OCI-LY7 (cell line): ENCODE data around the gene PRSS16. TPM values are rescaled to one million over a fixed set of nuclear protein-coding genes. Genes with fewer than 3 reads are reported as not detected.

Experiments
- BruUV-seq: library from RNA; stranded (reverse); fragments of 400-500 nt; replicated peaks from 2 replicates; lab custom pipeline; 2021; lab: Mats Ljungman, UMichigan
- CTCF ChIA-PET: fragments of 300-600 bp; sonication (Branson Sonifier 250); formaldehyde crosslinking; loops from one replicate; lab custom pipeline; 2022; ENCODE audit warnings: antibody characterized with exemption; ENCODE audit not compliant: unreplicated experiment; lab: Charles Lee
- POLR2A ChIA-PET: fragments of 300-600 bp; sonication (Branson Sonifier 250); formaldehyde crosslinking; loops from one replicate; lab custom pipeline; 2022; ENCODE audit warnings: antibody characterized with exemption; lab: Charles Lee
- DNase-seq: peaks from one replicate; pipeline ENCODE4 v3.0.0-alpha.2; 2015; ENCODE audit warnings: low spot score
- H2AFZ ChIP-seq: fragments of 200-600 bp; sonication (generic), shearing (Covaris generic); 2 replicates; pipeline ENCODE4 v1.6.1; 2014; ENCODE audit warnings: mild to moderate bottlenecking, antibody characterized with exemption, low read length, moderate library complexity
- H3K27ac ChIP-seq: fragments of 200-600 bp; sonication (generic); 2 replicates; pipeline ENCODE4 v1.5.1; 2014; ENCODE audit warnings: mixed run types, low read depth, mild to moderate bottlenecking, moderate library complexity, low read length, inconsistent platforms; ENCODE audit not compliant: poor library complexity, severe bottlenecking
- H3K36me3 ChIP-seq: fragments of 200-600 bp; sonication (generic); 2 replicates; pipeline ENCODE4 v1.6.1; 2014; ENCODE audit warnings: mild to moderate bottlenecking, antibody characterized with exemption, low read length, moderate library complexity, mixed read lengths; ENCODE audit not compliant: insufficient read depth
- H3K4me1 ChIP-seq: fragments of 200-600 bp; sonication (generic); 2 replicates; pipeline ENCODE4 v1.5.1; 2014; ENCODE audit warnings: mild to moderate bottlenecking, low read length; ENCODE audit not compliant: insufficient read depth, poor library complexity, severe bottlenecking
- H3K4me2 ChIP-seq: fragments of 200-600 bp; sonication (generic); 2 replicates; pipeline ENCODE4 v1.6.1; 2014; ENCODE audit warnings: mild to moderate bottlenecking, low read length
- H3K4me3 ChIP-seq: fragments of 200-600 bp; sonication (generic); 2 replicates; pipeline ENCODE4 v1.5.1; 2014; ENCODE audit warnings: mild to moderate bottlenecking, low read depth, low read length; ENCODE audit not compliant: poor library complexity, severe bottlenecking
- H3K79me2 ChIP-seq: fragments of 200-600 bp; sonication (generic); 2 replicates; pipeline ENCODE4 v1.6.1; 2016; ENCODE audit warnings: low read depth, mild to moderate bottlenecking, low read length, moderate library complexity, mixed read lengths; ENCODE audit not compliant: insufficient read depth
- H3K9me2 ChIP-seq: fragments of 200-600 bp; sonication (generic); 2 replicates; pipeline ENCODE4 v1.6.1; 2016; ENCODE audit warnings: mild to moderate bottlenecking, low read length, mixed read lengths; ENCODE audit not compliant: insufficient read depth
- H3K9me3 ChIP-seq: fragments of 200-600 bp; sonication (generic); 2 replicates; pipeline ENCODE4 v1.6.1; 2014; ENCODE audit warnings: mild to moderate bottlenecking, mixed run types, low read length, mixed read lengths
- H4K20me1 ChIP-seq: fragments of 200-600 bp; sonication (generic); 2 replicates; pipeline ENCODE4 v1.6.1; 2014; ENCODE audit warnings: mild to moderate bottlenecking, antibody characterized with exemption, low read length, moderate library complexity, mixed read lengths; ENCODE audit not compliant: insufficient read depth
- EZH2phosphoT487 ChIP-seq: fragments of 200-600 bp; sonication (generic); IDR thresholded peaks from 2 replicates; pipeline ENCODE4 v1.6.1; 2018; ENCODE audit warnings: low read depth, borderline replicate concordance, mild to moderate bottlenecking, mixed run types, antibody characterized with exemption, low read length, moderate library complexity, mixed read lengths
- intact Hi-C: fragments of 100-400 bp; cut with micrococcal nuclease; formaldehyde crosslinking; loops from one replicate; pipeline ENCODE4 v1.10.0; 2022; ENCODE audit not compliant: unreplicated experiment
- total RNA-seq, 2 experiments: library from RNA; depleted of rRNA in 1 of 2; stranded (reverse); fragments of >200 nt in 1 of 2; shearing (Covaris generic) in 1 of 2; gene quantifications; 2 replicates each; pipeline ENCODE4 v1.2.3, GENCODE V29; 2014 to 2022
- TF ChIP-seq, protein P1 (sequence below): fragments of 200-600 bp; sonication (generic); conservative IDR thresholded peaks from 2 replicates; pipeline ENCODE4 v1.5.1; 2014; ENCODE audit warnings: mild to moderate bottlenecking, antibody characterized with exemption, low read length, moderate library complexity, mixed read lengths

PRSS16 gene
- total RNA-seq, 2 experiments from 2014 or later, result 4.6 to 12.0 TPM

DNA sequence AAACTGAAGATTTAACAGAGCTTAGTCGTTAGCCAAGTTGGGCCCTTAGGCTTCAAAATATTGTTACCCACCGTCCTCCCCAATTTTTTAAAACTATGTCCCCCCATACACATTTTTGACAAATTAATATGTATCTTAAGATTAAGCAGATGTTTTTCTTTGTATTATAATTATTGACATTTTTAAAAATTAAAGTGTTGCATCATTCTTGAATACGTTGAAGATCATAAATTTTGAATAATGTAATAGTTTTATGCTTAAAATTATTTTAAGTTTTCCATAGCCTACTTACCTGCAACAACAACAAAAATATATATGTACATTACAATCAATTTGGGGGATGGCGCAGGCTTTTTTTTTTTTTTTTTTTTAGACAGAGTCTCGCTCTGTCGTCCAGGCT, 8.2 kb upstream of the PRSS16 start:
- H2AFZ ChIP-seq, result no peak overlapping the region
- CTCF ChIA-PET, result no interaction called here
- H3K79me2 ChIP-seq, result no peaks in the 10 kb centered on the region
- no peaks in the 10 kb centered on the region for H3K36me3 ChIP-seq
- no peaks in the 10 kb centered on the region for H3K9me2 ChIP-seq
- no peaks in the 10 kb centered on the region for H3K4me1 ChIP-seq
- no peak for DNase-seq
- no peak overlapping the region for H3K4me3 ChIP-seq
- no peaks in the 10 kb centered on the region for H3K9me3 ChIP-seq
- BruUV-seq, result no TSS peak
- no peaks in the 10 kb centered on the region for H4K20me1 ChIP-seq
- H3K4me2 ChIP-seq, result no peak overlapping the region
- POLR2A ChIA-PET, result no interaction called here
- intact Hi-C loops, result no loop called here
- no peak overlapping the region for H3K27ac ChIP-seq
- no peak for TF ChIP-seq EZH2phosphoT487
- TF ChIP-seq, protein P1, sequence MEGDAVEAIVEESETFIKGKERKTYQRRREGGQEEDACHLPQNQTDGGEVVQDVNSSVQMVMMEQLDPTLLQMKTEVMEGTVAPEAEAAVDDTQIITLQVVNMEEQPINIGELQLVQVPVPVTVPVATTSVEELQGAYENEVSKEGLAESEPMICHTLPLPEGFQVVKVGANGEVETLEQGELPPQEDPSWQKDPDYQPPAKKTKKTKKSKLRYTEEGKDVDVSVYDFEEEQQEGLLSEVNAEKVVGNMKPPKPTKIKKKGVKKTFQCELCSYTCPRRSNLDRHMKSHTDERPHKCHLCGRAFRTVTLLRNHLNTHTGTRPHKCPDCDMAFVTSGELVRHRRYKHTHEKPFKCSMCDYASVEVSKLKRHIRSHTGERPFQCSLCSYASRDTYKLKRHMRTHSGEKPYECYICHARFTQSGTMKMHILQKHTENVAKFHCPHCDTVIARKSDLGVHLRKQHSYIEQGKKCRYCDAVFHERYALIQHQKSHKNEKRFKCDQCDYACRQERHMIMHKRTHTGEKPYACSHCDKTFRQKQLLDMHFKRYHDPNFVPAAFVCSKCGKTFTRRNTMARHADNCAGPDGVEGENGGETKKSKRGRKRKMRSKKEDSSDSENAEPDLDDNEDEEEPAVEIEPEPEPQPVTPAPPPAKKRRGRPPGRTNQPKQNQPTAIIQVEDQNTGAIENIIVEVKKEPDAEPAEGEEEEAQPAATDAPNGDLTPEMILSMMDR, result no peak

- POLR2A ChIA-PET, result interaction anchor here (1.0 kb wide), 1 partner anchor 23 kb away, joined by 4 read pairs; no protein-coding TSS in a partner anchor
- intact Hi-C loops, result no loop called here
- CTCF ChIA-PET, result no interaction called here
Observed at GRCh38 chr6:27241443-27241842, 6.1 kb upstream of the PRSS16 start.

More at GRCh38 chr6:27241443-27241842, 6.1 kb upstream of the PRSS16 start:
- Histone ChIP-seq H3K27ac (no peak overlapping the region), H3K4me1 (no peaks in the 10 kb centered on the region), H3K4me2 (no peak overlapping the region), H3K9me2 (no peaks in the 10 kb centered on the region), H3K79me2 (no peaks in the 10 kb centered on the region), H4K20me1 (no peaks in the 10 kb centered on the region), H3K4me3 (no peak overlapping the region), H3K36me3 (no peaks in the 10 kb centered on the region), H3K9me3 (no peaks in the 10 kb centered on the region), H2AFZ (no peak overlapping the region)
- no peak for TF ChIP-seq EZH2phosphoT487
- TF ChIP-seq, protein P1, result no peak
- no TSS peak for BruUV-seq
- no peak for DNase-seq
